ENCODE data around the gene KREMEN2.
"Not testable (repeated sequence)": the region's sequence is repeated elsewhere in the genome, so short reads cannot be mapped to it uniquely, and the experiment has no call there.

The KREMEN2 gene

GRCh38 chr16:2963723-2964474, at the start of gene KREMEN2:
TSS of gene KREMEN2 (plus strand) at chr16:2964275. CDS start at chr16:2964521, 246 bp downstream.
- DNase-seq (ENCODE audit: low spot score), result no peak

GRCh38 chr16:2915196-2915929, 48.7 kb upstream of the KREMEN2 start:
- DNase-seq (ENCODE audit: low spot score), result no peak

- peak; percentile 81 for DNase-seq (ENCODE audit: low spot score)
These were observed 44.4 kb upstream of the KREMEN2 start for GRCh38 chr16:2919511-2920255.

GRCh38 chr16:2923481-2923880, 40.6 kb upstream of the KREMEN2 start:
- no peak for DNase-seq (ENCODE audit: low spot score)

GRCh38 chr16:2924901-2925755, 38.9 kb upstream of the KREMEN2 start:
- no peak for DNase-seq (ENCODE audit: low spot score)

- no peak for DNase-seq (ENCODE audit: low spot score)
These were observed 38.0 kb upstream of the KREMEN2 start for GRCh38 chr16:2925951-2926649.

GRCh38 chr16:2926650-2926999, 37.5 kb upstream of the KREMEN2 start:
- DNase-seq (ENCODE audit: low spot score), result no peak

GRCh38 chr16:2927010-2927646, 36.9 kb upstream of the KREMEN2 start:
- DNase-seq (ENCODE audit: low spot score), result peak; percentile 95

- DNase-seq (ENCODE audit: low spot score), result not testable (repeated sequence)
These were observed 35.9 kb upstream of the KREMEN2 start for GRCh38 chr16:2928151-2928550.

- no peak for DNase-seq (ENCODE audit: low spot score)
These were observed 35.3 kb upstream of the KREMEN2 start for GRCh38 chr16:2928796-2929195.

- DNase-seq (ENCODE audit: low spot score), result no peak
These were observed 34.4 kb upstream of the KREMEN2 start for GRCh38 chr16:2929693-2930092.

GRCh38 chr16:2930236-2930635, 33.8 kb upstream of the KREMEN2 start:
- no peak for DNase-seq (ENCODE audit: low spot score)

- DNase-seq (ENCODE audit: low spot score), result not testable (repeated sequence)
These were observed 32.7 kb upstream of the KREMEN2 start for GRCh38 chr16:2931231-2931914.

- no peak for DNase-seq (ENCODE audit: low spot score)
These were observed 30.9 kb upstream of the KREMEN2 start for GRCh38 chr16:2933136-2933535.

- no peak for DNase-seq (ENCODE audit: low spot score)
These were observed 30.4 kb upstream of the KREMEN2 start for GRCh38 chr16:2933701-2934100.

GRCh38 chr16:2934450-2934849, 29.6 kb upstream of the KREMEN2 start:
- no peak for DNase-seq (ENCODE audit: low spot score)

GRCh38 chr16:2936436-2937011, 27.6 kb upstream of the KREMEN2 start:
- no peak for DNase-seq (ENCODE audit: low spot score)

GRCh38 chr16:2937170-2937569, 26.9 kb upstream of the KREMEN2 start:
- DNase-seq (ENCODE audit: low spot score), result no peak

- no peak for DNase-seq (ENCODE audit: low spot score)
These were observed 25.9 kb upstream of the KREMEN2 start for GRCh38 chr16:2938206-2938605.

GRCh38 chr16:2939968-2940367, 24.1 kb upstream of the KREMEN2 start:
- no peak for DNase-seq (ENCODE audit: low spot score)

Data from hematopoietic multipotent progenitor cell treated with erythropoietin and hydrocortisone succinate and interleukin-3 and kit ligand, for 17 days (in vitro differentiated cells).